ENCODE results near the gene SPDYE3.
"Not testable (repeated sequence)": the region's sequence is repeated elsewhere in the genome, so short reads cannot be mapped to it uniquely, and the experiment has no call there.

Gene SPDYE3

GRCh38 chr7:100349757-100350156 lies 42.3 kb downstream of the SPDYE3 start:
- no peak for DNase-seq (ENCODE audit: low read depth)

DNA sequence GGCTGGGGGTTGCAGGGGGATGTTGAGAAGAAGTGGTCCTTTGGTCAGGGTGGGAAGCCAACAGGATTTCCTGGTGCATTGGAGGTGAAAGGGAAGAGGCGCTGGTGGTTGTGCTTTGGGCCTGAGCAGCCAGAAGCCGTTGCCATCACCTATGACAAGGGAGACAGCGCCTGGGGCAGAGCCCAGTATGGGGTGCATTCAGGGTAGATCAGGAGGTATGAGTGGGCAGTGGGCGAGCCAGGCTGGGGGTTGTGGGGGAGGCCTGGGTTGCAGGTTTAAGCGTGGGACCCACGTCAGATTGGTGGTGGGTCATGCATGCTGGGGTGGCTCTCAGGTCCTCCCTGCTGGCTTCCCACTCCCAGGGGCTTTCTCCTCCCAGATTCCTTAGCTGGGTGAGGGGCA lies 44.2 kb downstream of the SPDYE3 start:
- DNase-seq (ENCODE audit: low read depth), result no peak

DNA sequence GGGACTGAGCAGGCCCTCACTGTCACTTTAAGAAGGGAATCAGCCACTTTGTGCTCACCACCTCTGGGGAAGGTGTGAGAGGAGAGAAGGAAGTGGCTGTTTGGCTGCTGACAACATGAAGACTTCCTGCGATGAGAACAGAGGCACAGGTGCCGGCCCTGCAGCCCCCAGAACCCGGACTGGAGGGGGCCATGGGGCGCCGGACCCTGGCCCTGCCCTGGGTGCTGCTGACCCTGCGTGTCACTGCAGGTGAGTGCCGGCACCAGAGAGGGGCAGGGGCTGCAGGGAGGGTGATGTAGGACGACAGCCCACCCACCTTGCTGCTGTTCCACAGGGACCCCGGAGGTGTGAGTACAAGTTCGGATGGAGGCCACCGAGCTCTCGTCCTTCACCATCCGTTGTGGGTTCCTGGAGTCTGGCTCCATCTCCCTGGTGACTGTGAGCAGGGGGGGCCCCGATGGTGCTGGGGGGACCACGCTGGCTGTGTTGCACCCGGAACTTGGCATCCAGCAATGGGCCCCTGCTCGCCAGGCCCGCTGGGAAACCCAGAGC lies 44.8 kb downstream of the SPDYE3 start:
- DNase-seq (ENCODE audit: low read depth), result not testable (repeated sequence)

- DNase-seq (ENCODE audit: low read depth), result no peak
Measured at GRCh38 chr7:100352984-100353684, 45.6 kb downstream of the SPDYE3 start.

- DNase-seq (ENCODE audit: low read depth), result no peak
Measured at GRCh38 chr7:100353685-100354330, 46.3 kb downstream of the SPDYE3 start.

DNA sequence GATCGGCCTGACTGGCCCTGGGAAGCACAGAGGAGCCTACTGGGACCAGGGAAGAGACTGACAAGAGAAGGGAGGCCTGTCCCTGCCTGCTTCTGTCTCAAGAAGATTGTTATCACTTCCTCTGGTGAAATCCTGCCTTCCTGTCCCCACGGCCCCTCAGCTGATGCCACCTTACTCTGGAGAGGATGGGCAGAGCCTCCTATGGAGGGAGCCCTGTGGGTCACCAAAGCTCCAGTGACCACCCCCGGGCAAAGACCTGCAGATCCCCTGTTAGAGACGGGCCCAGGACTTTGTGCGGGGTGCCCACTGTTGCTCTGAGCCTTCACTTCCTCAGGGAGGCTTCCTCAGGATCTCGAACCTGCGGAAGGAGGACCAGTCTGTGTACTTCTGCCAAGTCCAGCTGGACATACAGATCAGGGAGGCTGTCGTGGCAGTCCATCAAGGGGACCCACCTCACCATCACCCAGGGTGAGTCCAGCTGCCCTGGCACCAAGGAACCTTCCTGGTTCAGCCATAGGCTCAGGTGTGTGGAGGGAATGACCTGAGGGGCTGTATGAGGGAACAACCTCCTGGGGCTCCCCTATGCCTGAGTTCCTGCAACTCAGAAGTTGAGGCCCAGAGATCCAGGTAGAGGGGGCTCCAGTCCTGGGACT lies 49.0 kb downstream of the SPDYE3 start:
- DNase-seq (ENCODE audit: low read depth), result no peak

- no peak for DNase-seq (ENCODE audit: low read depth)
Measured at GRCh38 chr7:100357131-100357561, 49.6 kb downstream of the SPDYE3 start.

GRCh38 chr7:100358027-100358856 lies 50.7 kb downstream of the SPDYE3 start, which contains the start of gene PILRB:
Gene PILRB (plus strand): TSS chr7:100358117. CDS start chr7:100358303, 186 bp downstream.
- no peak for DNase-seq (ENCODE audit: low read depth)

- no peak for DNase-seq (ENCODE audit: low read depth)
Measured at GRCh38 chr7:100358857-100359212, 51.3 kb downstream of the SPDYE3 start.

DNA sequence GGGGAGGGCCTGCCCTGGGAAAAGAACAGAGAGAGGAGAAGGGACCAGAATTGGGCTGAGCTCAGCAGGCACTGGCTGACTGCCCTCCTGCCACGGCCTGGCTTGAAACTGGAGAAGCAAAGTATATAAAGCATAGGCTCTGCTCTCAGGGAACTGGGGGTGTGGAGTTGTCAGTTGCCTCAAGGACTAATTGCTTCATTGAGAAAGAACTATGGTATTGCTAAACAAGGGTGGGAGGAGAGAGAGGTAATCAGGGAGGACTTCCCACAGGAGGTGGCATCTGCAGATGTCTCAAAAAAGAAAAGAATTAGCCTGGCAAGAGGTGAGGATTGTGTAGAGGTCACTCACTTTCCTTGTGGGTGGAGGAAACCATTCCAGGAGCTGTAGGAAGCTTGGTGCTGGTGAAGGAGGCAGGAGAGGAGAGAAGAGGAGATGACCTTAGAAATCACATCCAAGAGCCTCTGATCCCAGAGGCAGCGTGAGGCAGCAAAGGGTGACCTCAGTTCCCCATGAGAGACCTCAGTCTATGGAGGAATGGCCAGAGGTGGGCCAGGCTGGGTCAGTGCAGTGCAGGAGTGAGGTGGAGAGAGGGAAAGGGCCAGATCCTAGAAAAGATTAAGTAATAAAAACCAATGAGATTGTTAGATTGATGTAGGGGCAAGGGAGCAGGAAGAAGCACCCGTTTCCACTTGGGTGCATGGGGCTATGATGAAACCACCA lies 52.8 kb downstream of the SPDYE3 start:
- no peak for DNase-seq (ENCODE audit: low read depth)

DNA sequence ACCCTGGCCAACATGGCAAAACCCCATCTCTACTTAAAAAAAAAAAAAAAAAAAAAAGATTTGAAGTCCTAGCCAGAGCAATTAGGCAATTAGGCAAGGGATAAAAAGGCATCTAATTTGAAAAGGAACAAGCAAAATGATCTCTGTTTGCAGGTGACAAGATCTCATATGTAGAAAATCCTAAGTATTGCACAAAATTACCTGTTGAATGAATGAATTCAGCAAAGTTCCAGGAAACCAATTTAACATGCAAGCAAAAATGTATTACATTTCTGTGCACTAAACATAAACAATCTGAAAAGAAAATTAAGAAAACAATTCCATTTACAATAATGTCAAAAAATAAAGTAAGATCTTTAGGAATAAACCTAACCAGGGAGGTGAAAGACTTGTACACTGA lies 55.6 kb downstream of the SPDYE3 start:
- no peak for DNase-seq (ENCODE audit: low read depth)

DNA sequence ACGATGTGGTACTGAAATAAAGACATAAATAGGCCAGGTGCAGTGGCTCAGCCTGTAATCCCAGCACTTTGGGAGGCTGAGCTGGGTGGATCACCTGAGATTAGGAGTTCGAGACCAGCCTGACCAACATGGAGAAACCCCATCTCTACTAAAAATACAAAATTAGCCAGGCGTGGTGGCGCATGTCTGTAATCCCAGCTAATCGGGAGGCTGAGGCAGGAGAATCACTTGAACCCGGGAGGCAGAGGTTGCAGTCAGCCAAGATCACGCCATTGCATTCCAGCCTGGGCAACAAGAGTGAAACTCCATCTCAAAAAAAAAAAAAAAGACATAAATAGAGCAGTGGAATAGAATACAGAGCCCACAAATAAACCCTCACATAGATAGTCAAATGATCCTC lies 56.3 kb downstream of the SPDYE3 start:
- not testable (repeated sequence) for DNase-seq (ENCODE audit: low read depth)

GRCh38 chr7:100364480-100364879 lies 57.0 kb downstream of the SPDYE3 start:
- no peak for DNase-seq (ENCODE audit: low read depth)

- DNase-seq (ENCODE audit: low read depth), result not testable (repeated sequence)
Measured at GRCh38 chr7:100365998-100366367, 58.5 kb downstream of the SPDYE3 start.

- no peak for DNase-seq (ENCODE audit: low read depth)
Measured at GRCh38 chr7:100366411-100367250, 59.1 kb downstream of the SPDYE3 start.

- DNase-seq (ENCODE audit: low read depth), result no peak
Measured at GRCh38 chr7:100367251-100367620, 59.7 kb downstream of the SPDYE3 start.

DNA sequence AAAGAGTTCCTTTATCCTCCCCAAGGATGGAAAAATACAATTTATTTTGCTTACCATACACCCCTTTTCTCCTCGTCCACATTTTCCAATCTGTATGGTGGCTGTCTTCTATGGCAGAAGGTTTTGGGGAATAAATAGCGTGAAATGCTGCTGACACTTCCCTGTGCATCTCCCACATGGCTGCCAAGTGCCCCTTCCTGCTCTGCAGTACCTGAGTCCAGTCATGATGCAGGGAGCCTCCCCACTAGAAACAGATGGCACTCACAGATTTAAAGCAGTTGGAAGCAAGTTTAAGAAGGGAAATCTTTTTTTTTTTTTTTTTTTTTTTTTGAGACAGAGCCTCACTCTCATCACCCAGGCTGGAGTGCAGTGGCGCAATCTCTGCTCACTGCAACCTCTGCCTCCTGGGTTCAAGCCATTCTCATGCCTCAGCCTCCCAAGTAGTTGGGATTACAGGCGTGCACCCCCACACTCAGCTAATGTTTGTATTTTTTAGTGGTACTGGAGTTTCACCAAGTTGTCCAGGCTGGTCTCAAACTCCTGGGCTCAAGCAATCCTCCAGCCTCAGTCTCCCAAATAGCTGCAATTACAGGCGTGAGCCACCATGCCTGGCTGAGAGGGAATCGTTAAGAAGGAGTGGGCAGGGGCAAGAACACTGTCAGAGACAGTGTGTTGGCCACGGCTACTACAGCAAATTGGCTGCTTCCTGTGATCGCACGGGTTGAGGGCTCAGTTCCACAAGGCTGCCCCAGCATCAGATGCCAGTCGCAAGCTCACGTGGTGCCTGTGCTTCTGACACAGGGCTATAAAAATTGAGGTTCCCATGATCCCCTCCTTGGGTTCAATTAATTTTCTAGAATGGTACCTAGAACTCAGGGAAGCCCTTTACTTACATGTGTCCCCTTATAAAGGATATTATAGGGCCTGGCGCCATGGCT lies 60.4 kb downstream of the SPDYE3 start:
- DNase-seq (ENCODE audit: low read depth), result no peak

GRCh38 chr7:100369105-100369504 lies 61.6 kb downstream of the SPDYE3 start:
- DNase-seq (ENCODE audit: low read depth), result no peak

GRCh38 chr7:100370303-100370702 lies 62.8 kb downstream of the SPDYE3 start:
- no peak for DNase-seq (ENCODE audit: low read depth)
